Activated T-cell treated with anti-CD3 and anti-CD28 coated beads, Interleukin-2, amount 50 U/mL, for 4 hours (primary cell): Measurements from ENCODE around the gene RPL22. TPM values are rescaled to one million over a fixed set of nuclear protein-coding genes. Genes with fewer than 3 reads are reported as not detected.

Source experiments
- ATAC-seq, 2 donors: fragments of 200-7000 bp; cut with Tn5 transposase; one replicate each; pipeline ENCODE4 v1.10.0; 2021
- DNase-seq: peaks from one replicate; pipeline ENCODE4 v3.0.0-alpha.2; 2020
- H3K27me3 Mint-ChIP-seq: one replicate; pipeline ENCODE4 v1.8.0; 2021; ENCODE audit warnings: low read depth, mixed read lengths
- H3K36me3 Mint-ChIP-seq: one replicate; pipeline ENCODE4 v1.8.0; 2022; ENCODE audit warnings: mixed read lengths; ENCODE audit not compliant: insufficient read depth
- H3K4me1 Mint-ChIP-seq: one replicate; pipeline ENCODE4 v1.8.0; 2021; ENCODE audit warnings: low read depth, mixed read lengths
- H3K4me3 Mint-ChIP-seq: one replicate; pipeline ENCODE4 v1.8.0; 2021; ENCODE audit warnings: mild to moderate bottlenecking, moderate library complexity, mixed read lengths
- H3K9me3 Mint-ChIP-seq: one replicate; pipeline ENCODE4 v1.8.0; 2021; ENCODE audit warnings: mixed read lengths
- total RNA-seq, 3 donors: library from RNA; stranded (reverse); gene quantifications; one replicate each; pipeline ENCODE4 v1.2.1, GENCODE V29; 2021

The RPL22 gene
- total RNA-seq, 3 donors from 2014 or later, result 395 to 423 (median 403) TPM

- Mint-ChIP-seq H3K27me3 (peaks cover 19% of the 10 kb centered on the region), H3K4me1 (peaks cover 4% of the 10 kb centered on the region), H3K4me3 (no peak overlapping the region), H3K36me3 (no peaks in the 10 kb centered on the region), H3K9me3 (no peaks in the 10 kb centered on the region)
- no peak for DNase-seq
- ATAC-seq, result no peak
Measured at GRCh38 chr1:6212193-6212959, 13.0 kb upstream of the RPL22 start.

DNA sequence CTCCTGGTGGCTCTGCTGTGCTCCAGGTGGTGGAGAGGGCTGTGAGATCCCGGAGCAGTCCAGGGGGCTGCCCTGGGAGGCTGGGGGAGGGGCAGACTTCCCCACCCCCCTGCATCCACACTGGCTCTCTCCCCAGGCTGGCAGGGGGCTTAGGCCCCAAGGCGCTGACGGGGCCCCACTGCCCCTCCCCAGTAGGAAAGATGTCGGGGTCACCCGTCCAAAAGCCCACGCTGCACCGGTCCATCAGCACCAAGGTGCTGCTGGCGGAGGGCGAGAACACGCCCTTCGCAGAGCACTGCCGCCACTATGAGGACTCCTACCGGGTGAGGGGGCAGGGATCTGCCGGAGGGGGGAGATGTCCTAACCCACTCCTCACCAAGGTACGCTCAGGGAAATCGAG lies 12.3 kb upstream of the RPL22 start:
- peaks cover 24% of the 10 kb centered on the region for H3K27me3 Mint-ChIP-seq
- peaks cover 6% of the 10 kb centered on the region for H3K4me1 Mint-ChIP-seq
- no peak for ATAC-seq
- no peaks in the 10 kb centered on the region for H3K9me3 Mint-ChIP-seq
- DNase-seq, result no peak
- H3K36me3 Mint-ChIP-seq, result no peaks in the 10 kb centered on the region
- no peak overlapping the region for H3K4me3 Mint-ChIP-seq

DNA sequence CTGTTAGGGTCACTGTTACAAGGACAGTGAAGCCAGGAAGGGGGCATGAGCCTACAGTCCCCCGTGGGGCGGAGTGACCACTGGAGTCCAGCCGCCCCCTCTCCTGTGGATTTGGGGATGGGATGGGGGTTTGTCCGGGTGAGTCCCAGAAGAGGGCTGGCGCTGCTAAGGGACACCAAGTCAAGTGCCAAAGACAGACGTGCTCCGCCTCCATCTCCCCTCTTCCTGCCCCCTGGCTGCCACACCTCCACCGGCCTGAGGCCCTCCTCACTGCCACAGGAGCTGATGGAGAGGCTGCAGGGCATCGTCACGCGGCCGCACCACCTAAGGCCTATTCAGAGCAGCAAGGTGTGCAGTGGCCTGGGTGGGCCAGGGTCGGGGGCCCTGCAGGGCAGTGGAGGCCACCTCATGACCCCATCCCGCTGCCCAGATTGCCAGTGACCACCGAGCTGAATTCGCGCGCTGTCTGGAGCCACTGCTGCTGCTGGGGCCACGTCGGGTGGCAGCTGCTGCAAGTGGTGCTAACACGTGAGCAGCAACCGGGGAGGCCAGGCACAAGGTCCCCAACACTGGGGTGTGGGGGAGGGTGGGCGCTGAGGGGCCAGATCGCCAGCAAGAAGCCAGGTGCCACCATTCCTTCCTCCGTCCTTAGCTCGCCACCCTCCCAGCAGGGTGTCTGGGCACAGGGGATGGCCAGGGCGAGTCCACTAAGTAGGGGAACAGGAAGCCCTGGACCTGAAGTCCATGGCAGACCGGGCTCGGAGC lies 11.4 kb upstream of the RPL22 start:
- Mint-ChIP-seq H3K27me3 (peaks cover 24% of the 10 kb centered on the region), H3K9me3 (no peaks in the 10 kb centered on the region), H3K36me3 (no peaks in the 10 kb centered on the region), H3K4me1 (peaks cover 6% of the 10 kb centered on the region), H3K4me3 (no peak overlapping the region)
- no peak for DNase-seq
- ATAC-seq, result no peak

DNA sequence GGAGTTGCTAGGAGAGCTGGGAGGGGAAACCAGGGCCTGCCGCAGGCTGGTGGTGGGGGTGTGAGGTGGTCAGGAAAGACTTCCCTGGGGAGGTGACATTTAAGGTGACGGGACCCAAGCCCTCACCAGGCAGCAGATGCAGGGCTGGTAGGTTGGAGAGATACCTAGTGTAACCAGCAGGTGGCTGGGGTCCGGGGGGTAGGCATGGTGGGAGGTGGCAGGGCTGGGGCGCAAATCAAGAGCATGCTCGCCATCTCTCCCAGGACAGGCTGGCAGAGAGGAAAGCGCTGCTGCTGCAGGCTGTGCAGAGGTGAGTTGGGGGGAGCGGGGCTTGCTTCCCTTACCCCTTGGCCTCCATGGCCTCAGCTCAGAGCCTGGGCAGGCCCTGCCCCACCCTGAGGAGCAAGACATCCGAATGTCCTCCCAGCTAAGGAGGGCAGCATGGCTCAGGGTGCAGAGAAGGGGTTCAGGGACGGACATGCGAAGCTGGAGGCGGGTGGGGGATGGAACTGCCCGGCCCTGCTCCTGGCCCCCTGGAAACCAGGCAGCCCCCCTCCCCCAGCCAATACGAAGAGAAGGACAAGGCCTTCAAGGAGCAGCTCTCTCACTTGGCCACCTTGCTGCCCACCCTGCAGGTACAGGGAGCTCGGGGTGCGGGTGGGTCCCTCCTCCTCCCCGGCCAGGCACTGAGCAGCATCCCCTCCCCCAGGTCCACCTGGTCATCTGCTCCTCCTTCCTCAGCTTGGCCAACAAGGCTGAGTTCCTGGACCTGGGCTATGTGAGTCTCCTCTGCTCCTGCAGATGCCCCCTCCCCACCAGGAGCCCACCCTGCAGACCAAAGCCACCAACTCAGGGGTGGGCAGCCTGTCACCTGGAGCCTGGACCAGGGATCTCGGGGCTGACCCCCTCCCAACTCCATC lies 10.5 kb upstream of the RPL22 start:
- ATAC-seq, result peak; percentile 11 to 14
- Mint-ChIP-seq H3K36me3 (no peaks in the 10 kb centered on the region), H3K9me3 (no peaks in the 10 kb centered on the region), H3K27me3 (peaks cover 21% of the 10 kb centered on the region), H3K4me3 (peak overlapping the region; percentile 1), H3K4me1 (peaks cover 9% of the 10 kb centered on the region)
- no peak for DNase-seq

DNA sequence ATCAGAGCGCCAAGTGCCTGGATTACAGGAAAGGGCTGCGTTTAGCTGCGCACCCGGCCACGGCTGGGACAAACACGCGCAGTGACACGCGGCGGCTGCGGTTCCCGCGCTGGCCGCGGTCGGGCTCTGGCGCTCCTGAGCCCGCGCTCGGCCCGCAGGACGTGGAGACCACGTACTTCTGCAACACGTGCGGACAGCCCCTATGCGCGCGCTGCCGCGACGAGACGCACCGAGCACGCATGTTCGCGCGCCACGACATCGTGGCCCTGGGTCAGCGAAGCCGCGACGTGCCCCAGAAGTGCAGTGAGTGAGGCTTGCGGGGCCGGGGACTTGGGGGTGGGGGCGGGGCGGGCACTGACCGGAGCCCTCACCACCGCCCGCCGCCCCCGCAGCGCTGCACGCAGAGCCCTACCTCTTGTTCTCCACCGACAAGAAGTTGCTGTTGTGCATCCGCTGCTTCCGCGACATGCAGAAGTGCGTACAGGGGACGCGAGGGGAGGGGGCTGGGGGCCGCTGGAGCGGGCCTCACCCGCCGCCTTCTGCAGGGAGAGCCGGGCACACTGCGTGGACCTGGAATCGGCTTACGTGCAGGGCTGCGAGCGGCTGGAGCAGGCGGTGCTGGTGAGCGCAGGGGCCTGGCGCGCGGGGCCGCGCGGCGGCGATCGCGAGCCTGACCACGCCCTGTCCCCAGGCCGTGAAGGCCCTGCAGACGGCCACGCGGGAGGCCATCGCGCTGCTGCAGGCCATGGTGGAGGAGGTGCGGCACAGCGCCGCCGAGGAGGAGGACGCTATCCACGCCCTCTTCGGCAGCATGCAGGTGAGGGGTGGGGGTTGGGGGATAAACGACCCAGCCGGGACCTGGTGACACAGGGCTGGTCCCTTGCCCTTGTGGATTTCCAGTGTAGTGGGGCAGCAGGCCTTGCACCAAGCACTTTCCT lies 9.6 kb upstream of the RPL22 start:
- peak overlapping the region; percentile 24 for H3K4me3 Mint-ChIP-seq
- no peaks in the 10 kb centered on the region for H3K36me3 Mint-ChIP-seq
- H3K9me3 Mint-ChIP-seq, result no peaks in the 10 kb centered on the region
- no peak for DNase-seq
- ATAC-seq, result peak; percentile 20 to 44
- peaks cover 11% of the 10 kb centered on the region for H3K4me1 Mint-ChIP-seq
- H3K27me3 Mint-ChIP-seq, result peaks cover 23% of the 10 kb centered on the region

DNA sequence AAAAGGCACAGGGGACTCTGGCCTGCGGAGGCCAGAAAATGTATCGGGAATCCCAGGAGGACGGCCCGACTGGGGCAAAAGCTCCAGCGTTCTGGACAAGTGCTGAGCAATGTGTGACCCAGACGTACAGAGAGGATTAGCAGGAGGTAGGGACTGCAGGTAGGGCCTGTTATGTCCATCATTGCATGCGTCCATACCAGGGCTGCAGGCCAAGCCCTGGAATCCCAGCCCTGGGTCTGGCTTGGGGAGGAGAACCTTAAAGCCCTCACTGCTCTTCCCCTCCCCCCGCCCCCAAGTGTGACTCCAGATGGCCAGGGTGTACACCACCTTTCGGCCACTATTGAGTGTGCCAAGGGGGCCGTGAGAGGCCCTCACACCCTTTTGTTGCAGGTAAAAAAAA lies 8.5 kb upstream of the RPL22 start:
- no peaks in the 10 kb centered on the region for H3K9me3 Mint-ChIP-seq
- peaks cover 20% of the 10 kb centered on the region for H3K27me3 Mint-ChIP-seq
- no peak overlapping the region for H3K4me3 Mint-ChIP-seq
- no peak for ATAC-seq
- H3K36me3 Mint-ChIP-seq, result no peaks in the 10 kb centered on the region
- no peak for DNase-seq
- peaks cover 11% of the 10 kb centered on the region for H3K4me1 Mint-ChIP-seq

- no peaks in the 10 kb centered on the region for H3K36me3 Mint-ChIP-seq
- peaks cover 11% of the 10 kb centered on the region for H3K4me1 Mint-ChIP-seq
- peaks cover 20% of the 10 kb centered on the region for H3K27me3 Mint-ChIP-seq
- no peak for ATAC-seq
- peak overlapping the region; percentile 77 for H3K4me3 Mint-ChIP-seq
- no peaks in the 10 kb centered on the region for H3K9me3 Mint-ChIP-seq
- no peak for DNase-seq
Measured at GRCh38 chr1:6207075-6207885, 7.9 kb upstream of the RPL22 start.

DNA sequence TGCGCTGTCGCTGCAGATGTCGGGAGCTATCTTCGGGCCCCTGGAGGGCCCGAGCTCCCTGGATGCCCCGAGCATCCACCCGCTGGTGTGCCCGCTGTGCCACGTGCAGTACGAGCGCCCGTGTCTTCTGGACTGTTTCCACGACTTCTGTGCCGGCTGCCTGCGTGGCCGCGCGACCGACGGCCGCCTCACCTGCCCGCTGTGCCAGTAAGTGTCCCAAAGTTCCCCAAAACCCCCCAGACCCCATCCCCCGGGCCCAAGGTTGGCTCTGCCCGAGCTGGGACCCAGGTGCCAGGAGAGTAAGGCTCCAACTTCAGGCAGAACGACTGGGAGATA lies 7.1 kb upstream of the RPL22 start:
- H3K4me3 Mint-ChIP-seq, result peak overlapping the region; percentile 77
- H3K36me3 Mint-ChIP-seq, result no peaks in the 10 kb centered on the region
- no peak for DNase-seq
- peaks cover 11% of the 10 kb centered on the region for H3K4me1 Mint-ChIP-seq
- H3K27me3 Mint-ChIP-seq, result peaks cover 20% of the 10 kb centered on the region
- peak in 1 of 2 donors; percentile 15 for ATAC-seq
- H3K9me3 Mint-ChIP-seq, result no peaks in the 10 kb centered on the region

DNA sequence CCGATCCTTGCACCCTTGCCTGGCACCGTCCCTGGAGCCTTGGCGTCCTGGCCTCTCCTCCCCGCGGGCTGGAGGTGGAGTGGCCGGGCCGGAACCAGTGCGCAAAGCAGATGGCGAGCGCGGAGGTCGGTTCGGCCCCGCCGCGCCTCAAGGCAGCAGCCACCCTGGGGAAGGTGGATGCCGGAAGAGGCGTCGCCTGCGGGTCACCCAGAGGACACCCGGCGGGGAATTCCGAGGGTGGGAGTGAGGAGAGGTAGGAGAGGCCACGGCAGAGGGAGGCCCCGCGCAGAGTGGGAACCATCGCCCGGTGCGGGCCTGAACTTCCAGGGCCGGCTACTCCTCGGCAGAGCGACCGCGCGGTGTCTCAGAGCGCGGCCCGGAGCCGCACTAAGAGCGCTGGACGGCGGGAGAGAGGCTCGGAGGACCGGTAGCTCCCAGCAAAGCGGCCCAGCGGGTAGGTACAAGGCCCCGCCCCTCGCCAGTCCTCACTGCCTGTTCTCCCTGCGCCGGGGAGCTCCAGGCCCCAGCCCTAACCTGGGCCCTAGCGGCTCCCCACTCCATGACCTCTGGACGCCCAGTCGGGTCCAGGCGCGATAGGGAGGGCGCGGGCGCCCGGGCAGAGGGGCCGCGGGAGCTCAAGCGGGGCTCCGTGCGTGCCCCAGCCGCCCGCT lies 6.6 kb upstream of the RPL22 start, which contains the start of gene RNF207:
Gene RNF207 (plus strand): TSS at position 271 of the 671 bp plus-strand sequence. CDS start 417 bp downstream, outside the sequence.
- H3K4me3 Mint-ChIP-seq, result peak within 1 kb of the TSS; percentile 77
- no peaks in the 10 kb centered on the region for H3K9me3 Mint-ChIP-seq
- H3K36me3 Mint-ChIP-seq, result no peaks in the 10 kb centered on the region
- ATAC-seq (peak; percentile 76 to 78), DNase-seq (peak; percentile 41)
- peaks cover 20% of the 10 kb centered on the region for H3K27me3 Mint-ChIP-seq
- H3K4me1 Mint-ChIP-seq, result peaks cover 12% of the 10 kb centered on the region

DNA sequence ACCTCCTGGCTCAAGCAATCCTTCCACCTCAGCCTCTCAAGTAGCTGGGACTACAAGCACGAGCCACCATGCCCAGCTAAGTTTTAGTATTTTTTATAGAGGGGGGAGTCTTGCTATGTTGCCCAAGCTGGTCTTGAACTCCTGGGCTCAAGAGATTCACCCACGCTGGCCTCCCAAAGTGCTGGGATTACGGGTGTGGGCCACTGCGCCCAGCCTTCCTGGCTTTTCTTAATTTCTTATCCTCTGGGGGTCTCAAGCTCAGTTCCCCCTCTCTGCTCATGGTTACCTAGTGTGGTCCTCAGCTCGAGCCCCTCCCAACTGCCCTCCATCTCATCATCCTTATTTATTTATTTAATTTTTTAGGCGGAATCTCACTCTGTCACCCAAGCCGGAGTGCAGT lies 2.9 kb upstream of the RPL22 start:
- Mint-ChIP-seq H3K9me3 (no peaks in the 10 kb centered on the region), H3K36me3 (peaks cover 13% of the 10 kb centered on the region), H3K27me3 (peaks cover 8% of the 10 kb centered on the region), H3K4me1 (peaks cover 39% of the 10 kb centered on the region), H3K4me3 (no peak overlapping the region)
- ATAC-seq (no peak), DNase-seq (no peak)

DNA sequence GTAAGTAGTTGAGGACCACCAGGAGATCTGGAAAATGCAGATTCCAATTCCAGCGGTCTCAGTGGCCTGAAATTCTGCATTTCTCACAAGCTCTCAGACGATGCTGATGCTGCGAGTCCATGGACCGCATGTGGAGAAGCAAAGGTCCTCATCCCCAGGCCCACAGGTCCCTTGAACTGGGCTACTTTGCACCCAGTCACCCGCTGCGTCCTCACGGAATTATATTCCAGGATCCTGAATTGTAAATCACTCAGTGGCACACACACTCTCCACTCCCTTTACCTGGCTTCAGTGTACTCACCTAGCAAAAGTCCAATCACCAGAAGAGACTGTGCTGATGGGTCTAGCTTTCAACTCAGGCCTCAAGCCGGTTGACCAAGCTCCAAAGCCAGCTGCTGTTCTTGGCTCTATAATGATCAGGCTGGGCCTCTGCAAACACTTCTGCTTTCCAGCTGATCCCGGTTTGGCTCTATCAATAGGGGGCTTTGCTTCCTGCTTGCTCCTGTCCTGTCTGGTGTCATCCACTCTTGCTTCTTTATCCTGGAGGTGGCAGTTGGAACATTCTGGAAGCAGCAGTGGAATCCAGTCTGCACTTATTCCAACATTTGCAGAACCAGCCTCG lies 904 bp upstream of the RPL22 start:
- no peak for ATAC-seq
- H3K4me3 Mint-ChIP-seq, result peak overlapping the region; percentile 94
- H3K36me3 Mint-ChIP-seq, result peaks cover 26% of the 10 kb centered on the region
- peaks cover 2% of the 10 kb centered on the region for H3K27me3 Mint-ChIP-seq
- no peaks in the 10 kb centered on the region for H3K9me3 Mint-ChIP-seq
- H3K4me1 Mint-ChIP-seq, result peaks cover 49% of the 10 kb centered on the region
- no peak for DNase-seq

GRCh38 chr1:6198646-6199297 lies 623 bp downstream of the RPL22 start:
- peak overlapping the region; percentile 94 for H3K4me3 Mint-ChIP-seq
- ATAC-seq, result peak; percentile 25 to 31
- no peaks in the 10 kb centered on the region for H3K9me3 Mint-ChIP-seq
- peaks cover 26% of the 10 kb centered on the region for H3K36me3 Mint-ChIP-seq
- DNase-seq, result peak; percentile 26
- H3K27me3 Mint-ChIP-seq, result no peaks in the 10 kb centered on the region
- peaks cover 44% of the 10 kb centered on the region for H3K4me1 Mint-ChIP-seq
